AG04449 (cell line): Measurements from ENCODE around the gene TOR2A.
A peak's percentile ranks its signal among the peaks of the same experiment; 100 is the strongest.

ENCODE experiments used
- CTCF ChIA-PET: fragments of 350-600 bp; formaldehyde crosslinking; extraction: SDS; loops from one replicate; lab custom pipeline; 2021; ENCODE audit warnings: antibody characterized with exemption; lab: Yijun Ruan, JAX
- POLR2A ChIA-PET: fragments of 400-600, 350-600 bp; formaldehyde crosslinking; extraction: SDS; loops from one replicate; lab custom pipeline; 2020; ENCODE audit warnings: antibody characterized with exemption, inconsistent platforms; lab: Yijun Ruan, JAX
- DNase-seq: peaks from one replicate; pipeline ENCODE4 v3.0.0-alpha.2; 2010; ENCODE audit warnings: low read depth, low spot score
- H3K4me3 ChIP-seq: 2 replicates; pipeline ENCODE4 v1.5.1; 2011; ENCODE audit warnings: low read depth, mild to moderate bottlenecking, control low read depth, low read length
- TF ChIP-seq, protein P1 (sequence below): IDR thresholded peaks from one replicate; pipeline ENCODE4 v1.5.1; 2011; ENCODE audit warnings: mild to moderate bottlenecking, moderate library complexity, low read length, control low read depth, inconsistent platforms; ENCODE audit not compliant: insufficient read depth; ENCODE audit errors: missing control alignments

The TOR2A gene

DNA sequence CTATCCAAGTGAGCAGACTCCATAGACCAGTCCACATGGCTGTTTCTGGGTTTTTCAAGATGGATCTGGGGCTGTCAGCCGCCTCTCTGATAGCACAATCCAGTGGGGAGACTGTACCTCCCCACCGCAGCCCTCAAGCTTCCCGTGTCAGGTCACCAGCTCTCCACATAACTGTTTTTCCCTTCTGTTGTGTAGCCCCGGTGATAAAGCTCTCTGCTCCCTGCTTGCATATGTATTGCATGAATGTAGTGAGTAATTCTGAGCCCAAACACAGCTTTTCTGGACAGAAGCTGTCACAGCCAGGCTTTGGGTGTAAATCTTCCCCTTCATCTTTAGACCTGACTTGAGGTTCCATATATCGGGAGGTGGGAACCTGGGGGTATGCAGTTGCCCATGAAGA is 51.4 kb downstream of the TOR2A start:
- ChIA-PET POLR2A (interaction anchor here (0.5 to 1.7 kb wide), 6 partner anchors 9 to 109 kb away, joined by 3 to 5 read pairs (median 3); no protein-coding TSS in a partner anchor), CTCF (interaction anchor here (0.9 to 1.4 kb wide), 7 partner anchors 11 to 186 kb away, joined by 3 to 5 read pairs (median 3); partner anchors contain the start of genes PTRH1, TOR2A and TTC16)
- no peak overlapping the region for H3K4me3 ChIP-seq
- peak; percentile 44 for DNase-seq
- TF ChIP-seq, protein P1, sequence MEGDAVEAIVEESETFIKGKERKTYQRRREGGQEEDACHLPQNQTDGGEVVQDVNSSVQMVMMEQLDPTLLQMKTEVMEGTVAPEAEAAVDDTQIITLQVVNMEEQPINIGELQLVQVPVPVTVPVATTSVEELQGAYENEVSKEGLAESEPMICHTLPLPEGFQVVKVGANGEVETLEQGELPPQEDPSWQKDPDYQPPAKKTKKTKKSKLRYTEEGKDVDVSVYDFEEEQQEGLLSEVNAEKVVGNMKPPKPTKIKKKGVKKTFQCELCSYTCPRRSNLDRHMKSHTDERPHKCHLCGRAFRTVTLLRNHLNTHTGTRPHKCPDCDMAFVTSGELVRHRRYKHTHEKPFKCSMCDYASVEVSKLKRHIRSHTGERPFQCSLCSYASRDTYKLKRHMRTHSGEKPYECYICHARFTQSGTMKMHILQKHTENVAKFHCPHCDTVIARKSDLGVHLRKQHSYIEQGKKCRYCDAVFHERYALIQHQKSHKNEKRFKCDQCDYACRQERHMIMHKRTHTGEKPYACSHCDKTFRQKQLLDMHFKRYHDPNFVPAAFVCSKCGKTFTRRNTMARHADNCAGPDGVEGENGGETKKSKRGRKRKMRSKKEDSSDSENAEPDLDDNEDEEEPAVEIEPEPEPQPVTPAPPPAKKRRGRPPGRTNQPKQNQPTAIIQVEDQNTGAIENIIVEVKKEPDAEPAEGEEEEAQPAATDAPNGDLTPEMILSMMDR: no peak

GRCh38 chr9:127682351-127683136 is 52.5 kb downstream of the TOR2A start:
- ChIA-PET CTCF (interaction anchor here (1.1 to 1.2 kb wide), 2 partner anchors 13 to 52 kb away, joined by 3 to 5 read pairs; partner anchors contain the start of gene TOR2A), POLR2A (interaction anchor here (1.7 kb wide), 1 partner anchor 15 kb away, joined by 5 read pairs; no protein-coding TSS in a partner anchor)
- TF ChIP-seq, protein P1: no peak
- no peak overlapping the region for H3K4me3 ChIP-seq
- no peak for DNase-seq
